Ishikawa (cell line): Measurements from ENCODE around the gene APOB.

Source experiments
- CEBPB ChIP-seq: IDR thresholded peaks from 2 replicates; pipeline ENCODE4 v1.6.1; 2012
- CREB1 ChIP-seq: IDR thresholded peaks from 2 replicates; pipeline ENCODE4 v1.6.1; 2012; ENCODE audit warnings: low read depth
- EGR1 ChIP-seq: IDR thresholded peaks from 2 replicates; pipeline ENCODE4 v1.6.1; 2012
- EP300 ChIP-seq: IDR thresholded peaks from 2 replicates; pipeline ENCODE4 v1.6.1; 2012; ENCODE audit warnings: borderline replicate concordance
- FOXM1 ChIP-seq: IDR thresholded peaks from 2 replicates; pipeline ENCODE4 v1.6.1; 2012; ENCODE audit warnings: low read depth, borderline replicate concordance
- MAX ChIP-seq: IDR thresholded peaks from 2 replicates; pipeline ENCODE4 v1.6.1; 2012
- NFIC ChIP-seq: IDR thresholded peaks from 2 replicates; pipeline ENCODE4 v1.6.1; 2012
- RAD21 ChIP-seq: IDR thresholded peaks from 2 replicates; pipeline ENCODE4 v1.6.1; 2012; ENCODE audit warnings: low read depth
- TAF1 ChIP-seq: IDR thresholded peaks from 2 replicates; pipeline ENCODE4 v1.6.1; 2012; ENCODE audit warnings: low read depth, mild to moderate bottlenecking
- TCF12 ChIP-seq: IDR thresholded peaks from 2 replicates; pipeline ENCODE4 v1.6.1; 2012; ENCODE audit warnings: low read depth
- TEAD4 ChIP-seq: IDR thresholded peaks from 2 replicates; pipeline ENCODE4 v1.6.1; 2012
- USF1 ChIP-seq: IDR thresholded peaks from 2 replicates; pipeline ENCODE4 v1.6.1; 2012
- YY1 ChIP-seq: IDR thresholded peaks from 2 replicates; pipeline ENCODE4 v1.6.1; 2012; ENCODE audit warnings: low read depth
- ZBTB7A ChIP-seq: IDR thresholded peaks from 2 replicates; pipeline ENCODE4 v1.6.1; 2012; ENCODE audit warnings: low read depth
- TF ChIP-seq, protein P1 (sequence below): IDR thresholded peaks from 2 replicates; pipeline ENCODE4 v1.6.1; 2012; ENCODE audit warnings: low read depth, mild to moderate bottlenecking

APOB gene

DNA sequence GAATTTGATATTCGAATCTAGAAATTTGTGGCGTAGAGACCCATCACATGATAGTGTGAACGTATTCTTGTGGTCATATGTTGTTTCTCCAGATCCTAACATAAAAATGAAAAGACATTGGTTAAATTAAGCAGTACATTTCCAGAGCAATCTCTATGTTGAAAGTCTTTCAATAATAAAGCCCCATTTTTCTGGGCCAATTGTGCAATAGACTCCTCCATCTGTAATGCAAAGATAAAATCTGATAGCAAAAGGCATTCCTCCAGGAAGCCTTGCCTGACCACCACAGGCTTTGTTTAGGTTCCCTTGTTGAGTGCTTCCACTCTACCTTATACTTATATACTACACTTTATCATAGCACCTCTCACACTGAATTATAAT is 31.3 kb downstream of the APOB start:
- TF ChIP-seq NFIC (no peak), EP300 (no peak), USF1 (no peak), FOXM1 (no peak), YY1 (no peak), ZBTB7A (no peak), CEBPB (no peak), TCF12 (no peak), EGR1 (no peak), TEAD4 (no peak), CREB1 (no peak), TAF1 (no peak), RAD21 (no peak), MAX (no peak)
- TF ChIP-seq, protein P1, sequence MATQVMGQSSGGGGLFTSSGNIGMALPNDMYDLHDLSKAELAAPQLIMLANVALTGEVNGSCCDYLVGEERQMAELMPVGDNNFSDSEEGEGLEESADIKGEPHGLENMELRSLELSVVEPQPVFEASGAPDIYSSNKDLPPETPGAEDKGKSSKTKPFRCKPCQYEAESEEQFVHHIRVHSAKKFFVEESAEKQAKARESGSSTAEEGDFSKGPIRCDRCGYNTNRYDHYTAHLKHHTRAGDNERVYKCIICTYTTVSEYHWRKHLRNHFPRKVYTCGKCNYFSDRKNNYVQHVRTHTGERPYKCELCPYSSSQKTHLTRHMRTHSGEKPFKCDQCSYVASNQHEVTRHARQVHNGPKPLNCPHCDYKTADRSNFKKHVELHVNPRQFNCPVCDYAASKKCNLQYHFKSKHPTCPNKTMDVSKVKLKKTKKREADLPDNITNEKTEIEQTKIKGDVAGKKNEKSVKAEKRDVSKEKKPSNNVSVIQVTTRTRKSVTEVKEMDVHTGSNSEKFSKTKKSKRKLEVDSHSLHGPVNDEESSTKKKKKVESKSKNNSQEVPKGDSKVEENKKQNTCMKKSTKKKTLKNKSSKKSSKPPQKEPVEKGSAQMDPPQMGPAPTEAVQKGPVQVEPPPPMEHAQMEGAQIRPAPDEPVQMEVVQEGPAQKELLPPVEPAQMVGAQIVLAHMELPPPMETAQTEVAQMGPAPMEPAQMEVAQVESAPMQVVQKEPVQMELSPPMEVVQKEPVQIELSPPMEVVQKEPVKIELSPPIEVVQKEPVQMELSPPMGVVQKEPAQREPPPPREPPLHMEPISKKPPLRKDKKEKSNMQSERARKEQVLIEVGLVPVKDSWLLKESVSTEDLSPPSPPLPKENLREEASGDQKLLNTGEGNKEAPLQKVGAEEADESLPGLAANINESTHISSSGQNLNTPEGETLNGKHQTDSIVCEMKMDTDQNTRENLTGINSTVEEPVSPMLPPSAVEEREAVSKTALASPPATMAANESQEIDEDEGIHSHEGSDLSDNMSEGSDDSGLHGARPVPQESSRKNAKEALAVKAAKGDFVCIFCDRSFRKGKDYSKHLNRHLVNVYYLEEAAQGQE = no peak

DNA sequence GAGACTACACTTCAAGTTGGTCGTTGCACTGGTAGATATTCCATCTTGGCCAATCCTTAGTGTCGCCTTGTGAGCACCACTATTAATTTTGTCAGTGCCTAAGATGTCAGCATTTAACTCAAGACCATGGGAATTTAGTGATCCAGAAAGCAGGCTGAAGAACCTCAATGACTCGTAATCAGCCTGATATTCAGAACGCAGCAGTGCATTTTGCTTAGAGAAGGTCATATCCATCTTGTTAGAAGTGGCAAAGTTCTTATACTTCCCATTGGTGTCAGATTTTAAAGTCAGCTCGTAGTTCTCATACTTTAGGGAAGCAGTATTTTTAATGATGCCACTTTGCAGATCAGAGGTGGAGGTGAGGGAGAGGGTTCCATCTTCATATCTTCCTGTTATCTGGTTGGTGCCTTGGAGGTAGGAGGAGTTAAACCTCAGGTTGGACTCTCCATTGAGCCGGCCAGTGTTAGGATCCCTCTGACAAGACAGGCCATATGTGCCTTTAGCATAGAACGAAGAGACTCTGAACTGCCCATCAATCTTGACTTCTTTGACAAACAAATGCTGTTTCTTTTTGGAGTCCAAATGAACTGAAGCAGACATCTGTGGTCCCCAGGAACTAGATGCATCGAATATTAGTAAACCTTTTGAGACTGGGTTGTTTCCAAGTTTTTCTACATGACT is 31.9 kb downstream of the APOB start:
- TF ChIP-seq RAD21 = no peak
- TF ChIP-seq EP300 = no peak
- no peak for TF ChIP-seq USF1
- TF ChIP-seq CEBPB = no peak
- no peak for TF ChIP-seq TEAD4
- no peak for TF ChIP-seq TCF12
- no peak for TF ChIP-seq ZBTB7A
- TF ChIP-seq FOXM1 = no peak
- TF ChIP-seq CREB1 = no peak
- no peak for TF ChIP-seq NFIC
- no peak for TF ChIP-seq TAF1
- TF ChIP-seq, protein P1 = no peak
- no peak for TF ChIP-seq YY1
- TF ChIP-seq EGR1 = no peak

GRCh38 chr2:21011453-21011852 is 32.4 kb downstream of the APOB start:
- TF ChIP-seq EGR1 (no peak), YY1 (no peak), MAX (no peak), FOXM1 (no peak), ZBTB7A (no peak), USF1 (no peak), TEAD4 (no peak), TCF12 (no peak), CREB1 (no peak), RAD21 (no peak), CEBPB (no peak), EP300 (no peak), TAF1 (no peak), NFIC (no peak)
- TF ChIP-seq, protein P1 = no peak
